PC-3 (cell line): ENCODE measurements around the gene OR5A2.

Experiments
- CTCF ChIP-seq: fragments of 300-600 bp; sonication (generic); conservative IDR thresholded peaks from 2 replicates; pipeline ENCODE4 v1.5.1; 2017; ENCODE audit warnings: antibody characterized with exemption, low read depth, mild to moderate bottlenecking, low read length
- EZH2 ChIP-seq: fragments of 300-600 bp; sonication (generic); IDR thresholded peaks from one replicate; pipeline ENCODE4 v1.6.1; 2017; ENCODE audit warnings: antibody characterized with exemption, mild to moderate bottlenecking, low read length; ENCODE audit not compliant: unreplicated experiment

GRCh38 chr11:59456661-59457060 lies 30.4 kb upstream of the OR5A2 start, which contains the start of gene OR4D6:
- no peak for TF ChIP-seq CTCF
- no peak for TF ChIP-seq EZH2
